Keratinocyte (primary cell): ENCODE data around the gene TUBA4B.

Source experiments
- CTCF ChIP-seq, 3 experiments: IDR thresholded peaks in 1 of 3; conservative IDR thresholded peaks in 1 of 3; optimal IDR thresholded peaks in 1 of 3; 2 replicates in 2 of 3; 3 replicates in 1 of 3; pipeline versions ENCODE3 to v1.5.1; 2011; ENCODE audit warnings: low read length in 3 of 3, mild to moderate bottlenecking in 3 of 3, moderate library complexity in 2 of 3, control low read depth in 1 of 3, inconsistent platforms in 1 of 3; ENCODE audit not compliant: insufficient read depth in 2 of 3; ENCODE audit errors: extremely low read depth in 1 of 3
- EZH2 ChIP-seq: IDR thresholded peaks from one replicate; pipeline ENCODE4 v1.6.1; 2012; ENCODE audit warnings: inconsistent platforms, mild to moderate bottlenecking, low read length, moderate library complexity

GRCh38 chr2:219290381-219291171 lies 37.5 kb downstream of the TUBA4B start:
- no peak for TF ChIP-seq CTCF (optimal IDR thresholded peaks at IDR 0.05 in 1 of 3, IDR thresholded peaks at IDR 0.05 in 1 of 3, conservative IDR thresholded peaks at IDR 0.05 in 1 of 3; ENCODE audit: extremely low read depth in 1 of 3, insufficient read depth in 2 of 3, low read length in 3 of 3)
- no peak for TF ChIP-seq EZH2
